Neuron (in vitro differentiated cells): Measurements from ENCODE around the gene TRIM40.

ENCODE experiments used
- H2AFZ ChIP-seq: one replicate; pipeline ENCODE4 v1.6.1; 2013; ENCODE audit warnings: low read depth, mild to moderate bottlenecking, inconsistent platforms, low read length, moderate library complexity
- H3K27me3 ChIP-seq: one replicate; pipeline ENCODE4 v1.6.1; 2013; ENCODE audit warnings: low read length; ENCODE audit not compliant: insufficient read depth
- H3K36me3 ChIP-seq: one replicate; pipeline ENCODE4 v1.6.1; 2013; ENCODE audit warnings: low read length; ENCODE audit not compliant: insufficient read depth
- H3K4me1 ChIP-seq: one replicate; pipeline ENCODE4 v1.6.1; 2013; ENCODE audit warnings: low read length; ENCODE audit not compliant: insufficient read depth
- H3K4me3 ChIP-seq: 2 replicates; pipeline ENCODE4 v1.5.1; 2013; ENCODE audit warnings: mild to moderate bottlenecking, low read length, moderate library complexity
- H3K9me3 ChIP-seq: one replicate; pipeline ENCODE4 v1.6.1; 2013; ENCODE audit warnings: low read length

The TRIM40 gene

GRCh38 chr6:30195951-30196350 lies 60.0 kb downstream of the TRIM40 start:
- no peaks in the 10 kb centered on the region for H3K4me1 ChIP-seq
- no peaks in the 10 kb centered on the region for H3K27me3 ChIP-seq
- H3K9me3 ChIP-seq, result no peaks in the 10 kb centered on the region
- H3K36me3 ChIP-seq, result peaks cover 71% of the 10 kb centered on the region
- H3K4me3 ChIP-seq, result no peak overlapping the region
- H2AFZ ChIP-seq, result no peak overlapping the region

- Histone ChIP-seq H2AFZ (no peak overlapping the region), H3K4me3 (no peak overlapping the region), H3K27me3 (no peaks in the 10 kb centered on the region), H3K9me3 (no peaks in the 10 kb centered on the region), H3K36me3 (peaks cover 69% of the 10 kb centered on the region), H3K4me1 (no peaks in the 10 kb centered on the region)
Observed at GRCh38 chr6:30196376-30196775, 60.4 kb downstream of the TRIM40 start.
